HEK293 (cell line): ENCODE measurements around the gene PNN.

Experiments
- BCL11A ChIP-seq: fragments of 450-650 bp; formaldehyde crosslinking; IDR thresholded peaks from 2 replicates; pipeline ENCODE4 v1.5.1; 2016; ENCODE audit warnings: low read depth, missing biosample characterization, missing genetic modification characterization
- KLF1 ChIP-seq: fragments of 450-650 bp; formaldehyde crosslinking; IDR thresholded peaks from 2 replicates; pipeline ENCODE4 v1.5.1; 2016; ENCODE audit warnings: missing biosample characterization, missing genetic modification characterization
- ZNF530 ChIP-seq: fragments of 450-650 bp; formaldehyde crosslinking; IDR thresholded peaks from 2 replicates; pipeline ENCODE4 v1.5.1; 2016; ENCODE audit warnings: low read depth, missing biosample characterization, missing genetic modification characterization
- ZNF558 ChIP-seq: fragments of 450-650 bp; formaldehyde crosslinking; IDR thresholded peaks from 2 replicates; pipeline ENCODE4 v1.5.1; 2016; ENCODE audit warnings: missing biosample characterization, missing genetic modification characterization
- ZNF792 ChIP-seq: fragments of 450-650 bp; formaldehyde crosslinking; IDR thresholded peaks from 2 replicates; pipeline ENCODE4 v1.5.1; 2016; ENCODE audit warnings: missing biosample characterization, missing genetic modification characterization
- TF ChIP-seq, protein P1 (sequence below): sonication (generic); formaldehyde crosslinking; IDR thresholded peaks from 2 replicates; pipeline ENCODE4 v1.8.1; 2022; ENCODE audit warnings: mild to moderate bottlenecking, moderate library complexity, missing genetic modification reagents
- TF ChIP-seq, protein P2 (sequence below): fragments of 450-650 bp; formaldehyde crosslinking; IDR thresholded peaks from 2 replicates; pipeline ENCODE4 v1.5.1; 2016; ENCODE audit warnings: missing biosample characterization, missing genetic modification characterization

DNA sequence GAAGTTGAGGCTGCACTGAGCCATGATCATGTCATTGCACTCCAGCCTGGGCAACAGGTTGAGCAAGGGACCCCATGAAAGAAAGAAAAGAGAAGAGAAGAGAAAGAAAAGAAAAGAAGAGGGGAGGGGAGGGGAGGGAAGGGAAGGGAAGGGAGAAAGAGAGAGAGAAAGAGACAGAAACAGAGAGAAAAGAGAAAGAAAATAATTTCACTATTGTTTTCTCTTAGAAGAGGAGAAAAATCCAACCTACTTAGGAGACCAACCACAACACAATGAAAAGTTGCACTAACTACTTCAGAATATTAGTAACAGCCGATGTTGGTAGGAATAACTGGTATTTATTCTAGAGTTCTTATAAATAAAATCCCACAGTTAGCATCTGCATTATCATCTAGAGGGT, 14.6 kb upstream of the PNN start:
- TF ChIP-seq, protein P1, sequence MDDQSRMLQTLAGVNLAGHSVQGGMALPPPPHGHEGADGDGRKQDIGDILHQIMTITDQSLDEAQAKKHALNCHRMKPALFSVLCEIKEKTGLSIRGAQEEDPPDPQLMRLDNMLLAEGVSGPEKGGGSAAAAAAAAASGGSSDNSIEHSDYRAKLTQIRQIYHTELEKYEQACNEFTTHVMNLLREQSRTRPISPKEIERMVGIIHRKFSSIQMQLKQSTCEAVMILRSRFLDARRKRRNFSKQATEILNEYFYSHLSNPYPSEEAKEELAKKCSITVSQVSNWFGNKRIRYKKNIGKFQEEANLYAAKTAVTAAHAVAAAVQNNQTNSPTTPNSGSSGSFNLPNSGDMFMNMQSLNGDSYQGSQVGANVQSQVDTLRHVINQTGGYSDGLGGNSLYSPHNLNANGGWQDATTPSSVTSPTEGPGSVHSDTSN: no peak
- TF ChIP-seq, protein P2, sequence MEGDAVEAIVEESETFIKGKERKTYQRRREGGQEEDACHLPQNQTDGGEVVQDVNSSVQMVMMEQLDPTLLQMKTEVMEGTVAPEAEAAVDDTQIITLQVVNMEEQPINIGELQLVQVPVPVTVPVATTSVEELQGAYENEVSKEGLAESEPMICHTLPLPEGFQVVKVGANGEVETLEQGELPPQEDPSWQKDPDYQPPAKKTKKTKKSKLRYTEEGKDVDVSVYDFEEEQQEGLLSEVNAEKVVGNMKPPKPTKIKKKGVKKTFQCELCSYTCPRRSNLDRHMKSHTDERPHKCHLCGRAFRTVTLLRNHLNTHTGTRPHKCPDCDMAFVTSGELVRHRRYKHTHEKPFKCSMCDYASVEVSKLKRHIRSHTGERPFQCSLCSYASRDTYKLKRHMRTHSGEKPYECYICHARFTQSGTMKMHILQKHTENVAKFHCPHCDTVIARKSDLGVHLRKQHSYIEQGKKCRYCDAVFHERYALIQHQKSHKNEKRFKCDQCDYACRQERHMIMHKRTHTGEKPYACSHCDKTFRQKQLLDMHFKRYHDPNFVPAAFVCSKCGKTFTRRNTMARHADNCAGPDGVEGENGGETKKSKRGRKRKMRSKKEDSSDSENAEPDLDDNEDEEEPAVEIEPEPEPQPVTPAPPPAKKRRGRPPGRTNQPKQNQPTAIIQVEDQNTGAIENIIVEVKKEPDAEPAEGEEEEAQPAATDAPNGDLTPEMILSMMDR (tag by site-specific recombination): no peak
- TF ChIP-seq KLF1: no peak
- TF ChIP-seq ZNF558 (tag by site-specific recombination): no peak
- no peak for TF ChIP-seq ZNF530
- TF ChIP-seq BCL11A (tag by site-specific recombination): no peak
- no peak for TF ChIP-seq ZNF792 (tag by site-specific recombination)
